Measurements from ENCODE around the gene TLCD2.
"Not testable (repeated sequence)": the region's sequence is repeated elsewhere in the genome, so short reads cannot be mapped to it uniquely, and the experiment has no call there.

Gene TLCD2

GRCh38 chr17:1743088-1743439 is 32.9 kb upstream of the TLCD2 start:
- TF ChIP-seq CTCF (IDR thresholded peaks at IDR 0.05; ENCODE audit: borderline replicate concordance, insufficient read depth, low read depth, low read length): no peak
- H3K4me3 ChIP-seq (ENCODE audit: low read depth, low read length): no peak overlapping the region

- TF ChIP-seq CTCF (IDR thresholded peaks at IDR 0.05; ENCODE audit: borderline replicate concordance, insufficient read depth, low read depth, low read length): no peak
- H3K4me3 ChIP-seq (ENCODE audit: low read depth, low read length): no peak within 1 kb of the TSS
Observed at GRCh38 chr17:1742371-1743087, 32.4 kb upstream of the TLCD2 start, which contains the start of gene SERPINF2. TSS of gene SERPINF2 (plus strand) at chr17:1742871. CDS start at chr17:1744996, 2,125 bp downstream.

GRCh38 chr17:1741899-1742298 is 31.7 kb upstream of the TLCD2 start:
- H3K4me3 ChIP-seq (ENCODE audit: low read depth, low read length): not testable (repeated sequence)

- H3K4me3 ChIP-seq (ENCODE audit: low read depth, low read length): no peak overlapping the region
- no peak for TF ChIP-seq CTCF (IDR thresholded peaks at IDR 0.05; ENCODE audit: borderline replicate concordance, insufficient read depth, low read depth, low read length)
Observed at GRCh38 chr17:1737531-1738291, 27.5 kb upstream of the TLCD2 start.

GRCh38 chr17:1736348-1737281 is 26.4 kb upstream of the TLCD2 start:
- H3K4me3 ChIP-seq (ENCODE audit: low read depth, low read length): no peak overlapping the region
- TF ChIP-seq CTCF (IDR thresholded peaks at IDR 0.05; ENCODE audit: borderline replicate concordance, insufficient read depth, low read depth, low read length): no peak

GRCh38 chr17:1735834-1736347 is 25.7 kb upstream of the TLCD2 start:
- H3K4me3 ChIP-seq (ENCODE audit: low read depth, low read length): no peak overlapping the region
- no peak for TF ChIP-seq CTCF (IDR thresholded peaks at IDR 0.05; ENCODE audit: borderline replicate concordance, insufficient read depth, low read depth, low read length)

- H3K4me3 ChIP-seq (ENCODE audit: low read depth, low read length): no peak overlapping the region
- no peak for TF ChIP-seq CTCF (IDR thresholded peaks at IDR 0.05; ENCODE audit: borderline replicate concordance, insufficient read depth, low read depth, low read length)
Observed at GRCh38 chr17:1735418-1735817, 25.2 kb upstream of the TLCD2 start.
